NCI-H1092 (cell line): Measurements from ENCODE around the gene PTPN11.

Experiments used
- DNase-seq: peaks from one replicate; lab custom pipeline; 2025; lab: John Stamatoyannopoulos, UW

The PTPN11 gene

GRCh38 chr12:112543751-112544150, 125.0 kb downstream of the PTPN11 start:
- no peak for DNase-seq

GRCh38 chr12:112546339-112546738, 127.6 kb downstream of the PTPN11 start:
- no peak for DNase-seq

- no peak for DNase-seq
Observed at GRCh38 chr12:112546996-112547395, 128.2 kb downstream of the PTPN11 start.

GRCh38 chr12:112549031-112549430, 130.3 kb downstream of the PTPN11 start:
- DNase-seq = no peak

GRCh38 chr12:112551681-112552080, 132.9 kb downstream of the PTPN11 start:
- DNase-seq = no peak

GRCh38 chr12:112555621-112556233, 137.0 kb downstream of the PTPN11 start:
- DNase-seq = no peak

GRCh38 chr12:112557951-112558630, 139.3 kb downstream of the PTPN11 start:
- peak; percentile 14 for DNase-seq
